SU-DHL-6 (cell line): ENCODE data around the gene CYB561.

ENCODE experiments used
- EZH2phosphoT487 ChIP-seq: fragments of 200-600 bp; sonication (generic), shearing (Covaris generic); conservative IDR thresholded peaks from 2 replicates; pipeline ENCODE4 v1.6.1; 2018; ENCODE audit warnings: mild to moderate bottlenecking, antibody characterized with exemption, low read length, moderate library complexity, mixed read lengths
- TF ChIP-seq, protein P1 (sequence below): fragments of 200-600 bp; sonication (generic); IDR thresholded peaks from one replicate; pipeline ENCODE4 v1.5.1; 2017; ENCODE audit warnings: antibody characterized with exemption, mild to moderate bottlenecking, low read length, moderate library complexity; ENCODE audit not compliant: insufficient read depth, poor library complexity, severe bottlenecking

DNA sequence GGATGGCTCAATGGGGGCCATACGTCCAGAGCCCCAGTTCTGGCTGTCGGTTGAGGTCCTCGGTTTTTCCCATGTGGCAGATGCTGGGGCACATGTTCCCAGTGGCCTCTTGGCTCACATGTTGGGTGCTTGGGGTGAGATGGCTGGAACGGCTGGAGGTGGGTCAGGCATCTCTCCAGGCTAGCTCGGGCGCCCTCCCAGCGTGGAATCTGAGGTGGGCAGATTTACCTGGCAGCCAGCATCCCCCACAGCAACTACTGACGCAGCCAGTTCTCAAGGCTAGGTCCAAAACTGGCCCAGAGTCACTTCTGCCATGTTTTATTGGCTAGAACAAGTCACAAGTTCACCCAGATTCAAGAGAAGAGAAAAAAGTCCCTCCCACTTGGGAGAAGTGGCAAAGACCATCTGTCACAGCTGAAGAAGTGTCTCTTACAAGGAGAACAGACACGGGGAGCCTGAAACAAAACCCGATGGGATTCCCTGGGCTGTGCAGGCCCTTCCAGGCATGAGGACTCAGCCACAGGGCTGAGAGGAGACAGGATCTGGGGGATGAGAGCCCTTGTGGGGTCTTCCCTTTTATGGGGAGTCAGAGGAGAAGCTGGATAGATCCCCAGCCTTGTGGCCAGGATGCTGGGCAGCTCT is 46.0 kb upstream of the CYB561 start:
- TF ChIP-seq, protein P1, sequence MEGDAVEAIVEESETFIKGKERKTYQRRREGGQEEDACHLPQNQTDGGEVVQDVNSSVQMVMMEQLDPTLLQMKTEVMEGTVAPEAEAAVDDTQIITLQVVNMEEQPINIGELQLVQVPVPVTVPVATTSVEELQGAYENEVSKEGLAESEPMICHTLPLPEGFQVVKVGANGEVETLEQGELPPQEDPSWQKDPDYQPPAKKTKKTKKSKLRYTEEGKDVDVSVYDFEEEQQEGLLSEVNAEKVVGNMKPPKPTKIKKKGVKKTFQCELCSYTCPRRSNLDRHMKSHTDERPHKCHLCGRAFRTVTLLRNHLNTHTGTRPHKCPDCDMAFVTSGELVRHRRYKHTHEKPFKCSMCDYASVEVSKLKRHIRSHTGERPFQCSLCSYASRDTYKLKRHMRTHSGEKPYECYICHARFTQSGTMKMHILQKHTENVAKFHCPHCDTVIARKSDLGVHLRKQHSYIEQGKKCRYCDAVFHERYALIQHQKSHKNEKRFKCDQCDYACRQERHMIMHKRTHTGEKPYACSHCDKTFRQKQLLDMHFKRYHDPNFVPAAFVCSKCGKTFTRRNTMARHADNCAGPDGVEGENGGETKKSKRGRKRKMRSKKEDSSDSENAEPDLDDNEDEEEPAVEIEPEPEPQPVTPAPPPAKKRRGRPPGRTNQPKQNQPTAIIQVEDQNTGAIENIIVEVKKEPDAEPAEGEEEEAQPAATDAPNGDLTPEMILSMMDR: no peak
- no peak for TF ChIP-seq EZH2phosphoT487
